Esophagus muscularis mucosa (tissue), 3 donors: Measurements from ENCODE around the gene YES1.

Experiments used
- POLR2AphosphoS5 ChIP-seq, 2 donors: sonication (generic); formaldehyde crosslinking; IDR thresholded peaks; one replicate each; pipeline ENCODE4 v1.6.1; 2017; ENCODE audit warnings: antibody characterized with exemption in 2 of 2
- TF ChIP-seq, protein P1 (sequence below), 3 experiments: fragments of 200-600 bp in 2 of 3; fragments of 450-650 bp in 1 of 3; sonication (generic) in 2 of 3; IDR thresholded peaks; one replicate each; pipeline ENCODE4 v1.5.1; 2017 to 2019; ENCODE audit warnings: antibody characterized with exemption in 3 of 3, mild to moderate bottlenecking in 2 of 3, moderate library complexity in 1 of 3

DNA sequence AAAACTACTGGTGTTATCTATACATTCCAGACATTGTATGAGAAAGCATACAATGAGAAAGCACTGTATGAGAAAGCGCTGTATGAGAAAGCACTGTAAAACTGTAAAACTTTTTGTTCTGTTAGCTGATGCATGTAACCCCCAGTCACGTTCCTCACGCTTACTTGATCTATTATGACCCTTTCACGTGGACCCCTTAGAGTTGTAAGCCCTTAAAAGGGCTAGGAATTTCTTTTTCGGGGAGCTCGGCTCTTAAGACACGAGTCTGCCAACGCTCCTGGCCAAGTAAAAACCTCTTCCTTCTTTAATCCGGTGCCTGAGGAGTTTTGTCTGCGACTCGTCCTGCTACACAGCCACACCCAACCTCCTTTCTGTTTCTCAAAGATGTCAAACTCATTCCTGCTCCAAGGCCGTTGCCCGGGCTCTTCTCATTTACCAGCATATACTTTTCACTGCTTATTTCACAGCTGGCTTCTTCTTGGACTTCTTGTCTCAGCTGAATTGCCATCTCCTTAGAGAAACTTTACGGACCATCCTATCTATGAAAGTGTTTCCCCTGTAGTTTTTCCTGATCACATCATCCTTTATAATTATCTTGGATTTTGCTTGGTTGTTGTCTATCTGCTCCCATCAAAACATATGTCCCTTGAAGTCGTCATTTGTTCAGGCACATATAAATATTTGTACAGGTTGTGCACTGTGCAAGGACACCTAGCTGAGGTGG, 29.8 kb upstream of the YES1 start:
- TF ChIP-seq, protein P1, sequence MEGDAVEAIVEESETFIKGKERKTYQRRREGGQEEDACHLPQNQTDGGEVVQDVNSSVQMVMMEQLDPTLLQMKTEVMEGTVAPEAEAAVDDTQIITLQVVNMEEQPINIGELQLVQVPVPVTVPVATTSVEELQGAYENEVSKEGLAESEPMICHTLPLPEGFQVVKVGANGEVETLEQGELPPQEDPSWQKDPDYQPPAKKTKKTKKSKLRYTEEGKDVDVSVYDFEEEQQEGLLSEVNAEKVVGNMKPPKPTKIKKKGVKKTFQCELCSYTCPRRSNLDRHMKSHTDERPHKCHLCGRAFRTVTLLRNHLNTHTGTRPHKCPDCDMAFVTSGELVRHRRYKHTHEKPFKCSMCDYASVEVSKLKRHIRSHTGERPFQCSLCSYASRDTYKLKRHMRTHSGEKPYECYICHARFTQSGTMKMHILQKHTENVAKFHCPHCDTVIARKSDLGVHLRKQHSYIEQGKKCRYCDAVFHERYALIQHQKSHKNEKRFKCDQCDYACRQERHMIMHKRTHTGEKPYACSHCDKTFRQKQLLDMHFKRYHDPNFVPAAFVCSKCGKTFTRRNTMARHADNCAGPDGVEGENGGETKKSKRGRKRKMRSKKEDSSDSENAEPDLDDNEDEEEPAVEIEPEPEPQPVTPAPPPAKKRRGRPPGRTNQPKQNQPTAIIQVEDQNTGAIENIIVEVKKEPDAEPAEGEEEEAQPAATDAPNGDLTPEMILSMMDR (IDR thresholded peaks at IDR 0.05): no peak
- no peak for TF ChIP-seq POLR2AphosphoS5 (IDR thresholded peaks at IDR 0.05)
